ENCODE data around the gene C8G. TPM values are rescaled to one million over a fixed set of nuclear protein-coding genes. Genes with fewer than 3 reads are reported as not detected.

Gene C8G
- total and polyA plus RNA-seq, 2 of the 8 experiments (the other 6 are each of a cell fraction or from before 2014, with no cell fraction given), result 0.62 to 0.80 TPM

DNA sequence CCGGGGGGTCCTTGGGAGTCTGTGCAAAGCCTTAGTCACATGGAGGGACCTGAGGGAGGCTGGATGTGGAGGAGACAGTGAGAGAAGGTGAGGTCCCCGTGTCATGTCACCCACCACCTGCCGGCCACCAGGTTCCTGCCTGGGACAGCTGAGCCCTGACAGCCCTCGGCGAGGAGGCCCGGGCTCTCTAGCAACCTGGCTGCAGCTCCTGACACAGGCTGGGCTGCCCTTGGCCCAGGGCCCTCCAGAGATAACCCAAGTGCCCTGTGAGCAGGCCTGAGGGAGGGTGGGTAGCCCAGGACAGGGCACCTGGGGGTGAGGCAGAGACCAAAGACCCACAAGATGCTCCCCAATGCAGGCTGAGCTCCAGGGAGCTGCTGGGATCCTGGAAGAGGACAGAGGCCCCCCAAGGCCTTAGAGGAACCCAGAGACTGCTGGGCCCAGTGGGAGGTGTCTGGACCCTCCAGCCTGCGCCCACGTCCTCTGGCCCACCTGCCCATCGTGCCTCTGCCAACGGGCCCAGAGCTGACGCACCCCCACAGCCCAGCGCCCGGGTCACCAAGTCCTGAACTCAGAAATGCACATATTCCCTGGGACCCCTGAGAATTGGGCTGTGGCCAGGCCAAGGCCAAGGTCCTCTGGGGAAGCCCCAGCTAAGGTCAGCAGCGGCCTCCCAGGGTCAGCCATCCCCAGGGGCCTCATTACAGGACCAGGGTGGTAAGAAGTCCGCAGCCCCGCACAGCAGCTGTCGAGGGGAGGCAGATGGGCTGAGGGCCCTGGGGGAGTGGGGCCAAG is 23.5 kb downstream of the C8G start (continued):
- TF ChIP-seq, protein P1, sequence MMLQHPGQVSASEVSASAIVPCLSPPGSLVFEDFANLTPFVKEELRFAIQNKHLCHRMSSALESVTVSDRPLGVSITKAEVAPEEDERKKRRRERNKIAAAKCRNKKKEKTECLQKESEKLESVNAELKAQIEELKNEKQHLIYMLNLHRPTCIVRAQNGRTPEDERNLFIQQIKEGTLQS (IDR thresholded peaks at IDR 0.05; ENCODE audit: insufficient read depth, low read depth, low read length), result no peak
- TF ChIP-seq CEBPB (IDR thresholded peaks at IDR 0.05; ENCODE audit: low read depth, low read length) (no peak), RXRA (IDR thresholded peaks at IDR 0.05; ENCODE audit: insufficient read depth, low read depth, low read length) (no peak), TAF1 (IDR thresholded peaks at IDR 0.05; ENCODE audit: low read depth, low read length) (no peak), YY1 (IDR thresholded peaks at IDR 0.05; ENCODE audit: low read depth, low read length) (no peak), PHF8 (conservative IDR thresholded peaks at IDR 0.05; ENCODE audit: low read depth, low read length) (no peak), EGR1 (IDR thresholded peaks at IDR 0.05; ENCODE audit: borderline replicate concordance, low read depth, low read length) (no peak)
